Psoas muscle (tissue), 8 donors: ENCODE results near the gene TMEM141. TPM values are rescaled to one million over a fixed set of nuclear protein-coding genes. Genes with fewer than 3 reads are reported as not detected.
"Not testable (repeated sequence)": the region's sequence is repeated elsewhere in the genome, so short reads cannot be mapped to it uniquely, and the experiment has no call there.

Experiments
- ATAC-seq, 4 donors: fragments of 200-7000 bp; cut with Tn5 transposase; one replicate each; pipeline ENCODE4 v1.9.1; 2020; ENCODE audit warnings: moderate library complexity in 3 of 4, mild to moderate bottlenecking in 2 of 4
- DNase-seq, 2 donors: peaks; one replicate each; pipeline ENCODE4 v3.0.0-alpha.2; 2020
- H3K27ac ChIP-seq: fragments of 200-600 bp; one replicate; pipeline ENCODE4 v1.8.0; 2022
- H3K27me3 ChIP-seq, 3 donors: fragments of 200-600 bp in 1 of 3; one replicate each; pipeline versions ENCODE4 v1.6.1 to v1.8.0; 2013 to 2022; ENCODE audit warnings: low read length in 2 of 3, mild to moderate bottlenecking in 2 of 3, moderate library complexity in 1 of 3; ENCODE audit not compliant: insufficient read depth in 3 of 3
- H3K36me3 ChIP-seq, 2 donors: fragments of 200-600 bp in 1 of 2; one replicate each; pipeline versions ENCODE4 v1.6.1 to v1.8.0; 2013 to 2022; ENCODE audit warnings: low read depth in 1 of 2, mild to moderate bottlenecking in 1 of 2, moderate library complexity in 1 of 2; ENCODE audit not compliant: insufficient read depth in 1 of 2
- H3K4me1 ChIP-seq: fragments of 200-600 bp; one replicate; pipeline ENCODE4 v1.8.0; 2022
- H3K4me3 ChIP-seq: fragments of 200-600 bp; one replicate; pipeline ENCODE4 v1.8.0; 2022; ENCODE audit warnings: mild to moderate bottlenecking
- H3K9me3 ChIP-seq: fragments of 200-600 bp; one replicate; pipeline ENCODE4 v1.8.0; 2022
- WGBS, 3 donors: extraction: QIAGEN DNeasy Blood & Tissue Kit; methylation state at CpG; one replicate each; pipeline versions ENCODE4 v1.1.6 to v1.1.7; 2013; 5-methylcytosine and 5-hydroxymethylcytosine counted together
- intact Hi-C, 2 donors: fragments of 100-400 bp; cut with DNase I; formaldehyde crosslinking; loops; one replicate each; pipeline versions ENCODE4 v1.11.0 to v1.14.2; 2022
- polyA plus RNA-seq, 3 donors: library from polyadenylated mRNA; stranded (reverse); fragments of 200-250 nt; gene quantifications; one replicate each; pipeline ENCODE4 v1.2.3, GENCODE V29; 2013
- total RNA-seq, 4 donors: library from RNA; stranded (reverse); fragmentation: NEBNext Ultra II Directional in 2 of 4; extraction: Animal tissue kit (Norgen Biotek cat#: 25700) in 2 of 4; gene quantifications; one replicate each; pipeline versions ENCODE4 v1.2.1 to v1.2.4, GENCODE V29; 2021 to 2023
- TF ChIP-seq, protein P1 (sequence below): fragments of 200-600 bp; IDR thresholded peaks from one replicate; pipeline ENCODE4 v1.8.0; 2022; ENCODE audit warnings: antibody characterized with exemption
- donor health status: healthy with polysubstance abuse.
- donor health status: DM: no; HTN: no; CAD: no; lungs with moderate emphysema.
- donor health status: Bipolar disorder and iron deficiency.
- donor health status: healthy.
- donor health status: DM: yes; HTN: yes; CAD: no.
- donor health status: DM: no; HTN: no; CAD: no.
- donor health status: DM: no; HTN: no; CAD: no.
- donor health status: DM: yes; HTN: yes; CAD: no.

Gene TMEM141
- total and polyA plus RNA-seq, 7 donors: 32.0 to 89.1 (median 49.1) TPM

DNA sequence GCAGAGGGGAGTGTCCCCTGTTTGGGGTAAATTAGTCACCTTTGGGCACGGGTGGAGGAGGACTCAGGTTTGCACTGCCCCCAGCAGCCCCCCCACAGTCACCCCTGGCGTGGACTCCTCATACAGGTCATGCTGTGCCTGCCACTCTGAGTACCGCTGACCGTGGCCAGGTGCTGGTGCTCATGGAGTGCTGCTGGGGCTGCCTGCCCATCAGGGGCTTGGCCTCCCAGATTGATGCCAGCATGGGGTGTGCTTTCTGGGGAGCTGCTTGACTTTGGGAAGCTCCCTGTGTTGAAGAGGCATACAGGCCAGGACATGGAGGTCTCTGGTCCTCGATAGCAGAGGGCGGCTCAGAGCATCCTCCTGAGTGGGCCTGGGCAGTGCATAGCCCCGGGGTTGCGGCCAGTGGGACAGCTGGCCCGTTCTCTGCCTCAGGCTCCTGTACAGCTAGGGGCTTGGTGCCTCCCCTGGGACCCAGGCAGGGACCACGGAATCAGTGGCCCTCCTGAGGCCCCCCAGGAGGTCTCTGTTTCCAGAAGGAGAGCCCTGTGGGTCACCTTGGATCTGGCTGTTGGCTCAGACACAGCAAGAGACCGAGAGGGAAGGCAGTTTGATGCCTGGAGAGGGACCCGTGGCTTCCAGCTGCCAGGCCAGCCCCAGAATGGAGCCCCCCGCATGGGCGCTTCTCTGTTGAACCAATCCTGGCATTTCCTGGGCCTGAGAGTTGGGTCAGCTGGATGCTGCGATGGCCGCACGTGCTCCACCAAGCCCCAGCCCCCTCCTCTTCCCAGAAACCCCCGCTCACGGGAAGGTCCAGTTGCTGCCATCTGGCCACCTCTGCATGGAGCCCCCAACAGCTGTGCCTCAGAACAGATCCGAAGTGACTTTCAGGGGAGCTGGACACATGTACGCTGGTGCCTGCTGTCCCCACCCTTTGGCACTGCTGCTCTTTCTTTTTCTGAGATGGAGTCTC lies 45.1 kb downstream of the TMEM141 start:
- 74 to 85% (median 80%) methylated on average over 20 to 21 of the region's 21 CpGs for WGBS, 3 donors
- intact Hi-C loops: no loop called here
- Histone ChIP-seq H3K27ac (no peak overlapping the region), H3K4me3 (no peak overlapping the region), H3K27me3 (no peaks in the 10 kb centered on the region), H3K4me1 (peaks cover 6% of the 10 kb centered on the region), H3K36me3 (peaks cover 0 to 65% of the 10 kb centered on the region in 2 donors), H3K9me3 (no peaks in the 10 kb centered on the region)
- ATAC-seq (no peak), DNase-seq (peak; percentile 17 to 49)
- TF ChIP-seq, protein P1, sequence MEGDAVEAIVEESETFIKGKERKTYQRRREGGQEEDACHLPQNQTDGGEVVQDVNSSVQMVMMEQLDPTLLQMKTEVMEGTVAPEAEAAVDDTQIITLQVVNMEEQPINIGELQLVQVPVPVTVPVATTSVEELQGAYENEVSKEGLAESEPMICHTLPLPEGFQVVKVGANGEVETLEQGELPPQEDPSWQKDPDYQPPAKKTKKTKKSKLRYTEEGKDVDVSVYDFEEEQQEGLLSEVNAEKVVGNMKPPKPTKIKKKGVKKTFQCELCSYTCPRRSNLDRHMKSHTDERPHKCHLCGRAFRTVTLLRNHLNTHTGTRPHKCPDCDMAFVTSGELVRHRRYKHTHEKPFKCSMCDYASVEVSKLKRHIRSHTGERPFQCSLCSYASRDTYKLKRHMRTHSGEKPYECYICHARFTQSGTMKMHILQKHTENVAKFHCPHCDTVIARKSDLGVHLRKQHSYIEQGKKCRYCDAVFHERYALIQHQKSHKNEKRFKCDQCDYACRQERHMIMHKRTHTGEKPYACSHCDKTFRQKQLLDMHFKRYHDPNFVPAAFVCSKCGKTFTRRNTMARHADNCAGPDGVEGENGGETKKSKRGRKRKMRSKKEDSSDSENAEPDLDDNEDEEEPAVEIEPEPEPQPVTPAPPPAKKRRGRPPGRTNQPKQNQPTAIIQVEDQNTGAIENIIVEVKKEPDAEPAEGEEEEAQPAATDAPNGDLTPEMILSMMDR: no peak

DNA sequence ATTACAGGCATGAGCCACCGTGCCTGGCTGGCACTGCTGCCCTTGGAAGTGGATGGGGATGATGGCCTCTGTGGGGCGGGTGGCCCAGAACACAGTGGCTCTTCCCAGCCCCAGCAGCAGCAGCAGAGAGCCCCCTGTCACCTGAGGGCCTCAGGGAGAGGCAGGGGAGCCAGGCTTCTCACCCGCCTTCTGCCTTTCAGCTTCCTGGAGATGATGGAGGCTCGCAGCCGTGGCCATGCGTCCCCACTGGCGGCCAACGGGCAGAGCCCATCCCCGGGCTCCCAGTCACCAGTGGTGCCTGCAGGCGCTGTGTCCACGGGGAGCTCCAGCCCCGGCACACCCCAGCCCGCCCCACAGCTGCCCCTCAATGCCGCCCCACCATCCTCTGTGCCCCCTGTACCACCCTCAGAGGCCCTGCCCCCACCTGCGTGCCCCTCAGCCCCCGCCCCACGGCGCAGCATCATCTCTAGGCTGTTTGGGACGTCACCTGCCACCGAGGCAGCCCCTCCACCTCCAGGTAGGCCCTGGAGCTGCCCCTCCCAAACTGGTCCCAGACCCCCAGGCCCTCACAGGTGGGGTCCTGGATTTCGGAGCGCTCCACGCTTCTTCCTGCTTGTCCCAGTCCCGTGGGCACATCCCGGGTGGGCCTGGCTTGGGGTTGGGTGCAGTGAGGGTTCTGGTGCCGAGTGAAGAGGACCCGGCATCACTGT lies 46.2 kb downstream of the TMEM141 start:
- 87 to 91% (median 89%) methylated on average over 20 to 27 of the region's 27 CpGs for WGBS, 3 donors
- peaks cover 9% of the 10 kb centered on the region for H3K4me1 ChIP-seq

DNA sequence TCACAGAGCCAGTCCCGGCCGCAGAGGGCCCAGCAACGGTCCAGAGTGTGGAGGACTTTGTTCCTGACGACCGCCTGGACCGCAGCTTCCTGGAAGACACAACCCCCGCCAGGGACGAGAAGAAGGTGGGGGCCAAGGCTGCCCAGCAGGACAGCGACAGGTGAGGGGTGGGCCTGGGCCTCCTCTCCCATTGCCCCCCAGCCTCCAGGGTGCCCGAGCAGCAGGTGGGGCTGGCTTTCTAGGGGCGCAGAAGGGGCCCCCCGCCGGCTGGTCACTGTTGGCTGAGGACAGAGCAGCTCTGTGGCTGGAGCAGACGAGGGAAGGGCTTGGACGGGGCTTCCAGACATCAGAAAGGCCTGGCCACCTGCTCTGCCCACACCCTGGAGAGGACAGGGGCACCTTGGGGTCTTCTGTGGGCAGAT lies 46.7 kb downstream of the TMEM141 start:
- H3K4me3 ChIP-seq, ATAC-seq, H3K27ac ChIP-seq, H3K4me1 ChIP-seq, H3K27me3 ChIP-seq, H3K9me3 ChIP-seq: not testable (repeated sequence)
- DNase-seq: peak in 1 of 2 donors; percentile 44
- peaks cover 0 to 52% of the 10 kb centered on the region in 2 donors for H3K36me3 ChIP-seq
- intact Hi-C loops: loop anchor here in 1 of 2 donors (2.0 kb wide), 1 partner anchor 37 kb away; no protein-coding TSS in a partner anchor
- WGBS, 3 donors: 82 to 85% (median 83%) methylated on average over 15 of the region's 15 CpGs

More for the DNA sequence above, 46.2 kb downstream of the TMEM141 start:
- intact Hi-C loops: no loop called here
- DNase-seq: peak; percentile 12 to 44
- no peaks in the 10 kb centered on the region for H3K9me3 ChIP-seq
- no peak overlapping the region for H3K4me3 ChIP-seq
- TF ChIP-seq, protein P1: no peak
- no peak overlapping the region for H3K27ac ChIP-seq
- H3K27me3 ChIP-seq: no peaks in the 10 kb centered on the region
- peaks cover 0 to 54% of the 10 kb centered on the region in 2 donors for H3K36me3 ChIP-seq
- no peak for ATAC-seq

DNA sequence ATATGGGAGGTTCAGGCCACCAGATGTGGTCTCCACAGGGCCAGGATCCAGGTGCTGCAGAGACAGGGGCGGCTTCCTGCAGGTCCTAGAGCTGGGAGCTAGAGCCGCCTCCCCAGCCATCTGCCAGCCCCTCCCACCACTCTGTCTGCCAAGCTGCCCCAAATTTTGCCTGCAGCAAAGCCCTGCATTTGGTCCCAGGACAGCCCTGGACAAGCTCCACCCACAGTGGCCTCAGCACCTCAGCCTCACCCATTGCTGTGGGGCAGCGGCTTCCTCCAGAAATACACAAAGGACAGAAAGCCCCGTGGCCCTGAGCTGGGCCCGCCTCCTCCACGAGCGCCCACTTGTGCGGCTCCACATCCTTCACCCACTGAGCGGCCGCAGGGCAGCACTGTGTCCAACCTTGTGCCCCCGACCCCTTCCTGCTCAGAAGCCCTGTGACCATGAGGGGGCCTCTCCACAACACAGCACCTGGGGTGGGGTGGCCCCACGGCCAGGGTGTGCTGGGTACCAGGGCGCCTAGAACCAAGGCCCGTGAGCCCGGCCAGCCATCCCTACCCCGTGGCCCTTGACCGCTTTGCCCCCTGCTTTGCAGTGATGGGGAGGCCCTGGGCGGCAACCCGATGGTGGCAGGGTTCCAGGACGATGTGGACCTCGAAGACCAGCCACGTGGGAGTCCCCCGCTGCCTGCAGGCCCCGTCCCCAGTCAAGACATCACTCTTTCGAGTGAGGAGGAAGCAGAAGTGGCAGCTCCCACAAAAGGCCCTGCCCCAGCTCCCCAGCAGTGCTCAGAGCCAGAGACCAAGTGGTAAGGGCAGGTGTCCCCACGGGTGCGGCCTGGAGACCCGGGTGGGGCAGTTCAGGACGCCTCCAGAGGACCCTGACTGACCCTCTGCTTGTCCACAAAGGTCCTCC lies 47.4 kb downstream of the TMEM141 start:
- H3K27ac ChIP-seq: no peak overlapping the region
- ATAC-seq (no peak), DNase-seq (peak in 1 of 2 donors; percentile 40)
- 83 to 89% (median 88%) methylated on average over 28 to 29 of the region's 29 CpGs for WGBS, 3 donors
- peaks cover 0 to 51% of the 10 kb centered on the region in 2 donors for H3K36me3 ChIP-seq
- no peak overlapping the region for H3K4me3 ChIP-seq
- H3K27me3 ChIP-seq: no peaks in the 10 kb centered on the region
- no peaks in the 10 kb centered on the region for H3K9me3 ChIP-seq
- intact Hi-C loops: loop anchor here in 1 of 2 donors (2.0 kb wide), 1 partner anchor 38 kb away; no protein-coding TSS in a partner anchor
- TF ChIP-seq, protein P1: no peak
- H3K4me1 ChIP-seq: peaks cover 9% of the 10 kb centered on the region
